ENCODE data around the gene HOXA5.
A peak's percentile ranks its signal among the peaks of the same experiment; 100 is the strongest.

HOXA5 gene

GRCh38 chr7:27168265-27168947 lies 24.9 kb upstream of the HOXA5 start (continued):
- 0 out of 2 replicates have a peak, but pooled peaks have one; percentile 11 for TF ChIP-seq ZNF580 (tag by site-specific recombination; IDR thresholded peaks at IDR 0.05)
- no peak for TF ChIP-seq ZSCAN18 (tag by site-specific recombination; IDR thresholded peaks at IDR 0.05)
- TF ChIP-seq ZBTB7A (tag by site-specific recombination; IDR thresholded peaks at IDR 0.05; ENCODE audit: low read depth), result no peak
- TF ChIP-seq ZNF302 (tag by site-specific recombination; IDR thresholded peaks at IDR 0.05; ENCODE audit: low read depth), result no peak
- TF ChIP-seq ZBTB1 (tag by site-specific recombination; IDR thresholded peaks at IDR 0.05), result no peak
- TF ChIP-seq PRDM1 (tag by site-specific recombination; IDR thresholded peaks at IDR 0.05), result peak; percentile 86
- no peak for TF ChIP-seq ZBTB26 (tag by site-specific recombination; optimal IDR thresholded peaks at IDR 0.05)
- peak; percentile 13; the same call in 1 of the 2 replicates for TF ChIP-seq ZNF426 (tag by site-specific recombination; IDR thresholded peaks at IDR 0.05)
- TF ChIP-seq ZNF394 (tag by site-specific recombination; IDR thresholded peaks at IDR 0.05; ENCODE audit: borderline replicate concordance), result no peak
- 0 out of 2 replicates have a peak, but pooled peaks have one; percentile 4 for TF ChIP-seq ZNF266 (tag by site-specific recombination; IDR thresholded peaks at IDR 0.05; ENCODE audit: low read depth)
- TF ChIP-seq REST (tag by site-specific recombination; IDR thresholded peaks at IDR 0.05), result no peak; the same call in 1 of the 2 replicates
- TF ChIP-seq ZNF23 (tag by site-specific recombination; IDR thresholded peaks at IDR 0.05; ENCODE audit: borderline replicate concordance), result no peak
- no peak for TF ChIP-seq IKZF3 (tag by site-specific recombination; IDR thresholded peaks at IDR 0.05)

GRCh38 chr7:27167916-27168264 lies 24.4 kb upstream of the HOXA5 start:
- Histone ChIP-seq H3K4me3 (ENCODE audit: low read depth, low read length) (peak overlapping the region; percentile 76), H3K4me1 (ENCODE audit: control insufficient read depth, insufficient read depth, low read length) (peaks cover 7% of the 10 kb centered on the region; the same call in 1 of the 2 replicates), H3K9me3 (ENCODE audit: control insufficient read depth, insufficient read depth, low read depth, low read length) (no peaks in the 10 kb centered on the region), H3K27ac (ENCODE audit: extremely low read depth, low read depth, low read length) (peak overlapping the region; percentile 100), H3K36me3 (ENCODE audit: control insufficient read depth in 2 of 2, insufficient read depth in 1 of 2, low read length in 2 of 2) (peaks cover 20 to 46% of the 10 kb centered on the region in 2 experiments)
- ChIA-PET POLR2A (interaction anchor here (1.4 to 11.2 kb wide), 8 partner anchors 11 to 1312 kb away, joined by 4 to 237 read pairs (median 18); partner anchors contain the start of genes CBX3, HOXA11, HOXA5 and HOXA7), CTCF (interaction anchor here (0.6 to 1.6 kb wide), 6 partner anchors 15 to 1312 kb away, joined by 3 to 5 read pairs (median 4); no protein-coding TSS in a partner anchor)
- TF ChIP-seq PRDM1 (tag by site-specific recombination; IDR thresholded peaks at IDR 0.05) (peak; percentile 81), ZNF548 (tag by site-specific recombination; IDR thresholded peaks at IDR 0.05) (no peak), ZNF777 (tag by site-specific recombination; IDR thresholded peaks at IDR 0.05; ENCODE audit: borderline replicate concordance) (no peak), ZBTB1 (tag by site-specific recombination; IDR thresholded peaks at IDR 0.05) (no peak)
